ENCODE data around the gene KAZN.

DNA sequence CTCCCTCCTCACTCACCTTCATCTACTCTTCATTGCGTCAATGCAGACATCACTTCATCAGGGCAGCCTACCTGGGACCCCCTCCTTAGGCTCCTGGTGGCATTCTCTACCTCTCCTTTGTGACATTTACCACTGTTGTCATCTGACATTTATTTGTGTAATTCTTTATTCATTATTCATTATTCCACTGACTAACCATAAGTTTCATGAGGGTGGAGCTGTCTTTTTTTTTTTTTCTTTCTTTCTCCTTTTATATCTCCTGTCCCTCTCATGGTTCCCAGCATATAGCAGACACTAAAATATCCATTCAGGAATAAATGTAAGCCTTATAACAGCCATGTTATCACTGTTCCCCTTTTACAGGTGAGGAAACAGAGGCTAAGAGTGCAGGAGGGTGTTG is 126.8 kb downstream of the KAZN start:
- no peak for TF ChIP-seq POLR2A (IDR thresholded peaks at IDR 0.05)
- TF ChIP-seq, protein P1, sequence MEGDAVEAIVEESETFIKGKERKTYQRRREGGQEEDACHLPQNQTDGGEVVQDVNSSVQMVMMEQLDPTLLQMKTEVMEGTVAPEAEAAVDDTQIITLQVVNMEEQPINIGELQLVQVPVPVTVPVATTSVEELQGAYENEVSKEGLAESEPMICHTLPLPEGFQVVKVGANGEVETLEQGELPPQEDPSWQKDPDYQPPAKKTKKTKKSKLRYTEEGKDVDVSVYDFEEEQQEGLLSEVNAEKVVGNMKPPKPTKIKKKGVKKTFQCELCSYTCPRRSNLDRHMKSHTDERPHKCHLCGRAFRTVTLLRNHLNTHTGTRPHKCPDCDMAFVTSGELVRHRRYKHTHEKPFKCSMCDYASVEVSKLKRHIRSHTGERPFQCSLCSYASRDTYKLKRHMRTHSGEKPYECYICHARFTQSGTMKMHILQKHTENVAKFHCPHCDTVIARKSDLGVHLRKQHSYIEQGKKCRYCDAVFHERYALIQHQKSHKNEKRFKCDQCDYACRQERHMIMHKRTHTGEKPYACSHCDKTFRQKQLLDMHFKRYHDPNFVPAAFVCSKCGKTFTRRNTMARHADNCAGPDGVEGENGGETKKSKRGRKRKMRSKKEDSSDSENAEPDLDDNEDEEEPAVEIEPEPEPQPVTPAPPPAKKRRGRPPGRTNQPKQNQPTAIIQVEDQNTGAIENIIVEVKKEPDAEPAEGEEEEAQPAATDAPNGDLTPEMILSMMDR (IDR thresholded peaks at IDR 0.05), result no peak
